Kidney epithelial cell (primary cell): ENCODE results near the gene SNX25. TPM values are rescaled to one million over a fixed set of nuclear protein-coding genes. Genes with fewer than 3 reads are reported as not detected.

Source experiments
- DNase-seq: peaks from one replicate; pipeline ENCODE4 v3.0.0-alpha.2; 2010; ENCODE audit warnings: low read depth
- H3K27me3 ChIP-seq: 2 replicates; pipeline ENCODE4 v1.6.0; 2011; ENCODE audit warnings: low read length; ENCODE audit not compliant: control insufficient read depth, insufficient read depth
- H3K36me3 ChIP-seq: 2 replicates; pipeline ENCODE4 v1.5.1; 2011; ENCODE audit warnings: low read length; ENCODE audit not compliant: control insufficient read depth, insufficient read depth
- H3K4me3 ChIP-seq: 2 replicates; pipeline ENCODE4 v1.5.1; 2011; ENCODE audit warnings: low read depth, mild to moderate bottlenecking, control low read depth, low read length
- CTCF ChIP-seq: IDR thresholded peaks from 2 replicates; pipeline ENCODE4 v1.5.1; 2011; ENCODE audit warnings: mild to moderate bottlenecking, moderate library complexity, low read length, control low read depth, inconsistent platforms; ENCODE audit not compliant: insufficient read depth, poor library complexity, severe bottlenecking
- total RNA-seq: library from RNA; depleted of rRNA; stranded (reverse); fragments of >200 nt; gene quantifications from 2 replicates; pipeline ENCODE4 v1.2.3, GENCODE V29; 2015

The SNX25 gene
- total RNA-seq, 1 donor from 2014 or later, result 15.5 TPM

- DNase-seq, result no peak
- no peak for TF ChIP-seq CTCF
- H3K4me3 ChIP-seq, result no peak overlapping the region
- no peaks in the 10 kb centered on the region for H3K36me3 ChIP-seq
- no peaks in the 10 kb centered on the region for H3K27me3 ChIP-seq
These were observed 124.9 kb downstream of the SNX25 start for GRCh38 chr4:185334326-185334725.

- Histone ChIP-seq H3K36me3 (no peaks in the 10 kb centered on the region), H3K4me3 (no peak overlapping the region), H3K27me3 (no peaks in the 10 kb centered on the region)
- no peak for TF ChIP-seq CTCF
- no peak for DNase-seq
These were observed 126.2 kb downstream of the SNX25 start for GRCh38 chr4:185335579-185335978.

GRCh38 chr4:185339941-185340340 is 130.5 kb downstream of the SNX25 start:
- no peak for TF ChIP-seq CTCF
- H3K27me3 ChIP-seq, result no peaks in the 10 kb centered on the region
- no peak for DNase-seq
- H3K4me3 ChIP-seq, result no peak overlapping the region
- H3K36me3 ChIP-seq, result no peaks in the 10 kb centered on the region

GRCh38 chr4:185341377-185341776 is 132.0 kb downstream of the SNX25 start:
- H3K27me3 ChIP-seq, result no peaks in the 10 kb centered on the region
- H3K4me3 ChIP-seq, result no peak overlapping the region
- DNase-seq, result no peak
- TF ChIP-seq CTCF, result no peak
- H3K36me3 ChIP-seq, result no peaks in the 10 kb centered on the region

- no peak for DNase-seq
- Histone ChIP-seq H3K36me3 (no peaks in the 10 kb centered on the region), H3K4me3 (no peak overlapping the region), H3K27me3 (no peaks in the 10 kb centered on the region)
- no peak for TF ChIP-seq CTCF
These were observed 132.4 kb downstream of the SNX25 start for GRCh38 chr4:185341841-185342240.

GRCh38 chr4:185343726-185344581 is 134.6 kb downstream of the SNX25 start:
- H3K27me3 ChIP-seq, result no peaks in the 10 kb centered on the region
- no peaks in the 10 kb centered on the region for H3K36me3 ChIP-seq
- no peak for DNase-seq
- no peak for TF ChIP-seq CTCF
- H3K4me3 ChIP-seq, result no peak overlapping the region
